H1 (cell line): Measurements from ENCODE around the gene TERF2IP. TPM values are rescaled to one million over a fixed set of nuclear protein-coding genes. Genes with fewer than 3 reads are reported as not detected.

Source experiments
- CTCF ChIA-PET: fragments of 300-600 bp; sonication (Branson Sonifier 250); formaldehyde crosslinking; loops from one replicate; lab custom pipeline; 2021; ENCODE audit not compliant: partially characterized antibody; lab: Charles Lee
- POLR2A ChIA-PET: fragments of 300-600 bp; sonication (Branson Sonifier 250); formaldehyde crosslinking; loops from one replicate; lab custom pipeline; 2021; ENCODE audit warnings: inconsistent platforms; ENCODE audit not compliant: partially characterized antibody; lab: Charles Lee
- DNase-seq, 2 experiments: peaks; one replicate each; pipeline versions ENCODE4 v3.0.0 to v3.0.0-alpha.2; 2010 to 2022; ENCODE audit warnings: low spot score in 2 of 2, low read depth in 1 of 2, mixed read lengths in 1 of 2
- FAIRE-seq: peaks from 2 replicates; lab custom pipeline; 2011; peaks lifted over from hg19 to GRCh38; lab: Jason Lieb, UNC
- H2AFZ ChIP-seq: 2 replicates; pipeline ENCODE4 v1.8.1; 2012; ENCODE audit warnings: low read length, inconsistent platforms
- H2AK5ac ChIP-seq: 2 replicates; pipeline ENCODE4 v1.6.1; 2013; ENCODE audit warnings: low read depth, low read length
- H2BK120ac ChIP-seq: replicated peaks from 2 replicates; pipeline ENCODE3; 2013; ENCODE audit warnings: low read depth, low read length, inconsistent platforms
- H2BK12ac ChIP-seq: 2 replicates; pipeline ENCODE4 v1.6.1; 2013; ENCODE audit warnings: low read depth, low read length
- H2BK15ac ChIP-seq: 2 replicates; pipeline ENCODE4 v1.6.1; 2013; ENCODE audit warnings: low read length
- H2BK20ac ChIP-seq: 2 replicates; pipeline ENCODE4 v1.6.1; 2013; ENCODE audit warnings: low read length
- H2BK5ac ChIP-seq: 2 replicates; pipeline ENCODE4 v1.6.1; 2013; ENCODE audit warnings: low read depth, low read length
- H3K14ac ChIP-seq: 2 replicates; pipeline ENCODE4 v1.6.1; 2013; ENCODE audit warnings: inconsistent platforms; ENCODE audit not compliant: insufficient read length
- H3K18ac ChIP-seq: 2 replicates; pipeline ENCODE4 v1.6.1; 2013; ENCODE audit warnings: low read length; ENCODE audit errors: extremely low read depth
- H3K23ac ChIP-seq: 2 replicates; pipeline ENCODE4 v1.6.1; 2013; ENCODE audit warnings: inconsistent platforms; ENCODE audit not compliant: insufficient read length
- H3K23me2 ChIP-seq: 2 replicates; pipeline ENCODE4 v1.6.1; 2013; ENCODE audit warnings: low read depth, low read length
- H3K27ac ChIP-seq: 2 replicates; pipeline ENCODE4 v1.6.1; 2011; ENCODE audit warnings: low read depth, low read length, inconsistent platforms
- H3K27me3 ChIP-seq, 4 experiments: replicated peaks in 1 of 4; 1 replicate in 1 of 4; 2 replicates in 3 of 4; pipeline versions ENCODE4 v1.6.1 to v1.8.1; 2011 to 2013; ENCODE audit warnings: low read length in 3 of 4, mild to moderate bottlenecking in 3 of 4, inconsistent platforms in 2 of 4, mixed read lengths in 2 of 4, moderate library complexity in 1 of 4; ENCODE audit not compliant: control insufficient read depth in 3 of 4, insufficient read depth in 3 of 4; ENCODE audit errors: extremely low read depth in 1 of 4
- H3K36me3 ChIP-seq, 4 experiments: 2 replicates each; pipeline versions ENCODE4 v1.6.1 to v1.8.1; 2011 to 2013; ENCODE audit warnings: mild to moderate bottlenecking in 4 of 4, low read length in 3 of 4, moderate library complexity in 2 of 4, control low read depth in 1 of 4, inconsistent platforms in 1 of 4; ENCODE audit not compliant: insufficient read depth in 4 of 4, control insufficient read depth in 2 of 4
- H3K4ac ChIP-seq: replicated peaks from 2 replicates; pipeline ENCODE3; 2013; ENCODE audit warnings: low read length, low read depth, mixed read lengths, inconsistent platforms; ENCODE audit not compliant: insufficient read length
- H3K4me1 ChIP-seq, 4 experiments: replicated peaks in 1 of 4; 1 replicate in 1 of 4; 2 replicates in 3 of 4; pipeline versions ENCODE4 v1.6.1 to v1.8.1; 2011 to 2013; ENCODE audit warnings: low read length in 3 of 4, inconsistent platforms in 2 of 4, mixed read lengths in 1 of 4; ENCODE audit not compliant: insufficient read depth in 4 of 4, control insufficient read depth in 3 of 4
- H3K4me2 ChIP-seq, 2 experiments: 2 replicates each; pipeline versions ENCODE4 v1.6.1 to v1.8.1; 2011 to 2013; ENCODE audit warnings: low read depth in 2 of 2, low read length in 2 of 2, control low read depth in 1 of 2, inconsistent platforms in 1 of 2, mild to moderate bottlenecking in 1 of 2; ENCODE audit not compliant: insufficient read depth in 1 of 2
- H3K4me3 ChIP-seq, 4 experiments: fragments of 200-600, 300-600 bp in 1 of 4; sonication (generic), shearing (Covaris generic), sonication (Bioruptor Twin) in 1 of 4; 2 replicates each; pipeline versions ENCODE4 v1.5.1 to v1.8.1; 2011 to 2016; ENCODE audit warnings: low read length in 4 of 4, low read depth in 3 of 4, control low read depth in 2 of 4, inconsistent platforms in 2 of 4, mild to moderate bottlenecking in 2 of 4, mixed read lengths in 1 of 4, moderate library complexity in 1 of 4; ENCODE audit not compliant: insufficient read depth in 2 of 4; ENCODE audit errors: extremely low read depth in 1 of 4
- H3K56ac ChIP-seq: replicated peaks from 2 replicates; pipeline ENCODE3; 2013; ENCODE audit warnings: low read depth, mild to moderate bottlenecking, mixed read lengths, low read length, inconsistent platforms; ENCODE audit not compliant: insufficient read length
- H3K79me1 ChIP-seq: 2 replicates; pipeline ENCODE4 v1.6.1; 2013; ENCODE audit warnings: low read depth, low read length, control low read depth
- H3K79me2 ChIP-seq, 2 experiments: 2 replicates each; pipeline versions ENCODE4 v1.6.1 to v1.8.1; 2012 to 2013; ENCODE audit warnings: low read length in 2 of 2, mild to moderate bottlenecking in 2 of 2, inconsistent platforms in 1 of 2; ENCODE audit not compliant: insufficient read depth in 2 of 2, control insufficient read depth in 1 of 2
- H3K9ac ChIP-seq, 4 experiments: replicated peaks in 1 of 4; 1 replicate in 1 of 4; 2 replicates in 3 of 4; pipeline versions ENCODE4 v1.6.1 to v1.8.1; 2011 to 2013; ENCODE audit warnings: low read depth in 3 of 4, low read length in 3 of 4, control low read depth in 2 of 4, mild to moderate bottlenecking in 2 of 4, moderate library complexity in 2 of 4, inconsistent platforms in 1 of 4; ENCODE audit errors: extremely low read depth in 1 of 4
- H3K9me3 ChIP-seq, 2 experiments: 2 replicates each; pipeline versions ENCODE4 v1.6.1 to v1.8.1; 2012 to 2013; ENCODE audit warnings: mild to moderate bottlenecking in 2 of 2, moderate library complexity in 2 of 2, control low read depth in 1 of 2, inconsistent platforms in 1 of 2, low read depth in 1 of 2, low read length in 1 of 2, mixed read lengths in 1 of 2; ENCODE audit not compliant: insufficient read depth in 2 of 2
- H4K20me1 ChIP-seq, 2 experiments: replicated peaks in 1 of 2; 2 replicates each; pipeline versions ENCODE3 to v1.8.1; 2011 to 2013; ENCODE audit warnings: inconsistent platforms in 2 of 2, low read length in 2 of 2, mild to moderate bottlenecking in 1 of 2; ENCODE audit not compliant: insufficient read depth in 2 of 2, control insufficient read depth in 1 of 2
- H4K5ac ChIP-seq: 2 replicates; pipeline ENCODE4 v1.6.1; 2013; ENCODE audit warnings: low read length, low read depth, mixed read lengths, inconsistent platforms; ENCODE audit not compliant: insufficient read length
- H4K8ac ChIP-seq: 2 replicates; pipeline ENCODE4 v1.8.0; 2013; ENCODE audit warnings: mild to moderate bottlenecking, moderate library complexity, low read length, inconsistent platforms; ENCODE audit not compliant: insufficient read depth; ENCODE audit errors: extremely low read depth
- H4K91ac ChIP-seq: replicated peaks from 2 replicates; pipeline ENCODE3; 2013; ENCODE audit warnings: low read length, mixed read lengths, inconsistent platforms; ENCODE audit not compliant: insufficient read length
- BRCA1 ChIP-seq: IDR thresholded peaks from 2 replicates; pipeline ENCODE4 v1.6.1; 2012; ENCODE audit warnings: low read depth, low read length, improper control_type of control experiment
- CEBPB ChIP-seq: IDR thresholded peaks from 2 replicates; pipeline ENCODE4 v1.6.1; 2012; ENCODE audit warnings: low read depth, low read length
- GABPA ChIP-seq: IDR thresholded peaks from 2 replicates; pipeline ENCODE4 v1.6.1; 2011; ENCODE audit warnings: mild to moderate bottlenecking, low read length, moderate library complexity, borderline replicate concordance; ENCODE audit not compliant: insufficient read depth
- HDAC6 ChIP-seq: IDR thresholded peaks from one replicate; pipeline ENCODE4 v1.7.1; 2012; ENCODE audit warnings: low read depth, mild to moderate bottlenecking, inconsistent platforms, low read length, moderate library complexity
- JUND ChIP-seq: IDR thresholded peaks from 2 replicates; pipeline ENCODE4 v1.6.1; 2011; ENCODE audit warnings: mild to moderate bottlenecking, improper control_type of control experiment, low read length
- MAFK ChIP-seq: IDR thresholded peaks from 2 replicates; pipeline ENCODE4 v1.6.1; 2012; ENCODE audit warnings: low read depth, mild to moderate bottlenecking, improper control_type of control experiment, low read length
- POU5F1 ChIP-seq: IDR thresholded peaks from 2 replicates; pipeline ENCODE4 v1.6.1; 2011; ENCODE audit warnings: low read depth, mild to moderate bottlenecking, low read length, moderate library complexity
- SP1 ChIP-seq: IDR thresholded peaks from 2 replicates; pipeline ENCODE4 v1.6.1; 2011; ENCODE audit warnings: low read depth, low read length
- TCF12 ChIP-seq: IDR thresholded peaks from 2 replicates; pipeline ENCODE4 v1.6.1; 2011; ENCODE audit warnings: low read depth, mild to moderate bottlenecking, low read length
- polyA plus RNA-seq, 7 experiments: library from polyadenylated mRNA; depleted of rRNA in 3 of 7; stranded (reverse) in 5 of 7; unstranded in 2 of 7; fragments of >200 nt in 5 of 7; fragments of 200-250 nt in 2 of 7; gene quantifications; 1 replicate in 5 of 7; 2 replicates in 1 of 7; 4 replicates in 1 of 7; pipeline versions ENCODE4 v1.2.1 to v1.2.3, GENCODE V29; 2011 to 2013; ENCODE audit warnings: missing spikeins in 2 of 7, mixed read lengths in 2 of 7
- total RNA-seq: library from RNA; stranded (reverse); fragmentation: NEBNext Ultra II Directional; extraction: Animal tissue kit (Norgen Biotek cat#: 25700); gene quantifications from 2 replicates; pipeline ENCODE4 v1.2.1, GENCODE V29; 2021

Gene TERF2IP
- total and polyA plus RNA-seq, 2 of the 8 experiments (the other 6 are each of a cell fraction or from before 2014, with no cell fraction given), result 5.5 to 15.1 TPM

DNA sequence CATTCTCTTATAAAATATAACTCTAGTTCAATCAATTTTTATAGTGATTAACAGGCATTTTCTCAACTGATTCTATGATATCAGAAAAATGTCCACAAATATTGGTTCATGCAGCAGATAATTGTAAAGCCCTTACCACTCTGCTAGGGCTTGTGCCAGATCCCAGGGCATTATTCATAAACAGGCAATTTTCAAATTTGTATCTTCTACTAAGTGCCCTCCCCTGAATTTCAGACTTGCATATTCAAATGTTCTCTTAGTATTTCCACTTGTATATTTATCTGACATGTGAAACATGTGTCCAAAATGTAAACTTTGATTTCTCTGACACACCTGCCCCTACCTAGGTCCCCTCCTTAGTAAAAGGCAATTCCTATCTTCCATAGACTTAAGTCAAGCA, 19.9 kb downstream of the TERF2IP start:
- Histone ChIP-seq H4K91ac (no peak overlapping the region), H3K79me2 (no peaks in the 10 kb centered on the region), H3K4me1 (no peaks in the 10 kb centered on the region), H3K79me1 (no peaks in the 10 kb centered on the region), H2BK120ac (no peak overlapping the region), H2BK15ac (no peak overlapping the region), H2AK5ac (no peak overlapping the region), H2AFZ (no peak overlapping the region), H2BK5ac (no peak overlapping the region), H3K18ac (no peak overlapping the region), H3K4me2 (no peak overlapping the region), H4K20me1 (no peaks in the 10 kb centered on the region), H2BK20ac (no peak overlapping the region), H3K4ac (no peak overlapping the region), H3K27me3 (no peaks in the 10 kb centered on the region), H3K56ac (no peak overlapping the region), H4K5ac (no peak overlapping the region), H3K9me3 (no peaks in the 10 kb centered on the region), H3K14ac (no peak overlapping the region)
- DNase-seq, result no peak
- CTCF ChIA-PET, result no interaction called here
- TF ChIP-seq BRCA1 (no peak), JUND (no peak), GABPA (no peak), TCF12 (no peak), MAFK (no peak), SP1 (no peak), CEBPB (no peak), POU5F1 (no peak), HDAC6 (no peak)
- TF ChIP-seq, all 59 proteins: peak for 0
- FAIRE-seq, result no peak
- Histone ChIP-seq H3K23me2 (no peaks in the 10 kb centered on the region), H3K4me3 (no peak overlapping the region), H3K9ac (no peak overlapping the region), H4K8ac (no peak overlapping the region), H3K23ac (no peak overlapping the region), H3K36me3 (no peaks in the 10 kb centered on the region), H3K27ac (no peak overlapping the region), H2BK12ac (no peak overlapping the region)
- POLR2A ChIA-PET, result no interaction called here
